Glomerular visceral epithelial cell (primary cell): Measurements from ENCODE around the gene SLC1A4.
A peak's percentile ranks its signal among the peaks of the same experiment; 100 is the strongest.
"Not testable (repeated sequence)": the region's sequence is repeated elsewhere in the genome, so short reads cannot be mapped to it uniquely, and the experiment has no call there.

Source experiments
- DNase-seq: peaks from one replicate; pipeline ENCODE4 v3.0.0-alpha.2; 2016; ENCODE audit errors: extremely low spot score

The SLC1A4 gene

DNA sequence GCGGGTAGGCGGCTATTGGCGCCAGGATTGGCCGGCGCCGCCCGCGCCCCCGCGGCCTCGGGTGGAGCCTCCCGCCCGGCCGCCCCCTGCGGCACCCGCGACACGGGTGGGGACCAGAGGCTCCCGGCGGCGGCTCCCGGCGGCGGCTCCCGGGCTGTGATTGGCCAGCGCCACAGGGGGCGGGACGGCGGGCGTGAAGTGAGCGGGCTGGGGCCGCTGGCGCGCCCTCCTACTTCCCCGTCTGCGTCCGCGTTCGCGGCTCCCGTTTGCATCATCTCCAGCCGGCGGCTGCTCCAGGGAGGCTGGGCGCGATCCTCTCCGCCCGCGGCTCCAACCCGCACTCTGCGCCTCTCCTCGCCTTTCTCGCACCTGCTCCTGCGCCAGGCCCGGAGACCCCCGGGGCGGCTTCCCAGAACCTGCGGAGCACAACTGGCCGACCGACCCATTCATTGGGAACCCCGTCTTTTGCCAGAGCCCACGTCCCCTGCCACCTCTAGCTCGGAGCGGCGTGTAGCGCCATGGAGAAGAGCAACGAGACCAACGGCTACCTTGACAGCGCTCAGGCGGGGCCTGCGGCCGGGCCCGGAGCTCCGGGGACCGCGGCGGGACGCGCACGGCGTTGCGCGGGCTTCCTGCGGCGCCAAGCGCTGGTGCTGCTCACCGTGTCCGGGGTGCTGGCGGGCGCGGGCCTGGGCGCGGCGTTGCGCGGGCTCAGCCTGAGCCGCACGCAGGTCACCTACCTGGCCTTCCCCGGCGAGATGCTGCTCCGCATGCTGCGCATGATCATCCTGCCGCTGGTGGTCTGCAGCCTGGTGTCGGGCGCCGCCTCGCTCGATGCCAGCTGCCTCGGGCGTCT is at the start of gene SLC1A4:
TSS of gene SLC1A4 (plus strand) at position 274 of the 856 bp plus-strand sequence. CDS start at position 519, 245 bp downstream.
- peak; percentile 91 for DNase-seq

DNA sequence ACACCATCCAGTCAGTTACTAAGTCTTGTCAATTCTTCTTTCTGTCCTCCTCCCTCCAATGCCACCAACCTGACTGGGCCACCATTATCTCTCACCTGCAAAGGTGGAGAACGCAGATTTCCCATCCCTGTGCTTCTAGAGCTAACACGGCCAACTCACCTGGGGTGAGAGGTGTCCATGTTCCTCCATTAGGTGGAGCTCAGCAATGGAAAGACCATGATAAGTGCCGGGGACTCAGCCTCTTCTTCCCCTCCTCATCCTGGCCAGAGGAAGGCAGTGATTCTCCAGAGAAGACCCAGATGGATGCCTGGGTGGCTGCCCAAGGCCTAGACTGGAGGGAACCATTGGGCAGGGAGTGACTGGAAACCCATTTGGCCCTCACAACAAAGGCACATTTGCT is 48.1 kb upstream of the SLC1A4 start:
- DNase-seq, result no peak

- DNase-seq, result no peak
Observed at GRCh38 chr2:64941801-64942200, 47.4 kb upstream of the SLC1A4 start.

DNA sequence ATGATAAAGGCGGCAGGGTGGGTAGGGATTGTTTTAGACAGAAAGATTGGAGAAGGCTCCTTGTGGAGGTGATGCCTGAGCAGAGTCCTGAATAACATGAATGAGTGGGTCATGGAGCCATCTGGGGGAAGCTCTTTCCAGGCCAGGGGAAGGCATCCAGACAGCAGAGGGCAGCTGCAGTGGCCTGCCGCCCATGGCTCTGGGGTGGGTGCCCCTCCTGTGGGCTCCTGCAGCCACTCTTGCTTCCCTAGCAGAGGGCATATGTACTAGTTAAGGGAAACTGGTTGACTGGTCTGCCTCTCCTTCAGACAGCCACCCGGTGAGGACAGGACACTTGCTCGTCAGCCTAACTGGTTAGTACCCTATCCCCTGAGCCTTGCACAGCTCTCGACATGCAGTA is 46.5 kb upstream of the SLC1A4 start:
- DNase-seq, result no peak

- DNase-seq, result no peak
Observed at GRCh38 chr2:64943387-64944150, 45.6 kb upstream of the SLC1A4 start.

DNA sequence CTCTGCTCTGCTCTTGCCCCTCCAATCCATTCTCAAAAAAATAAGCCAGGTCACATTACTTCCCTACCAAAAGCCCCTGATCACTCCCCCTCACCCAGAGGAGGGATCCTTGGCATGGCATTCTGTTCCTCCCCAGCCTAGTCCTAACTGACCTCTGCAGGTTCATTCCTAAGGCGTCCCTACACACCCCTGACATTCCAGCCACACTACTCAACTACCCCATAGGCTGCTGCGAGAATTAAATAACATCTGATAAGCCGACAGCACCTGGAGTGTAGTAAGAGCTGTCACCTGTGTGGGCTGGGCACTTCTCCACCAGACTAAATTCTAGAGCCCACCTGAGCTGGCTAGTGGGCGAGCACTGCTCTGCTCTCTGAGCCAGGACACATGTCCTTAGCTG is 44.7 kb upstream of the SLC1A4 start:
- no peak for DNase-seq

GRCh38 chr2:64945973-64946768 is 43.0 kb upstream of the SLC1A4 start:
- peak; percentile 61 for DNase-seq

DNA sequence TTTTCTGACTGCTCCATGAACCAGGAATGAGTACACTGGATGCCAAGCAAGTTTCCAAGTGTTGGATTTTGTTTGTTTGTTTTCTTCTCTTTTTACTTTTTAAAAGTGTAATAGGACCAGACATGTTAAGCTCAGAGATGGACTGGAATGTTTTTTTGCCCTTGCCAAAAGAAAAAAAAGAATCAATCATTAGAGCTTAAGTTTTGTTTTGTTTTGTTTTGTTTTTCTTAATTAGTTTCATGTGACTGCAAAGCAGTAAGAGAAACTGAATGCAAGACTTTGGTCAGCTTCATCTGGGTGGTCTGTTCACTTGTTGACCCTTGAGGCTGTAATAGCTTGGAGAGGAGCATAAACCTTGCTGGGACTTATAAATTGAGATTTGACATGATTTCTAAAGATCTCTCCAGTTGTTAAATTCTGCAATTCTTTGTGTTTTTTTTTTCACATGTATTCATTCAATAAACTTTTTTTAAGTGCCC is 42.4 kb upstream of the SLC1A4 start:
- no peak for DNase-seq

- no peak for DNase-seq
Observed at GRCh38 chr2:64947885-64948284, 41.3 kb upstream of the SLC1A4 start.

DNA sequence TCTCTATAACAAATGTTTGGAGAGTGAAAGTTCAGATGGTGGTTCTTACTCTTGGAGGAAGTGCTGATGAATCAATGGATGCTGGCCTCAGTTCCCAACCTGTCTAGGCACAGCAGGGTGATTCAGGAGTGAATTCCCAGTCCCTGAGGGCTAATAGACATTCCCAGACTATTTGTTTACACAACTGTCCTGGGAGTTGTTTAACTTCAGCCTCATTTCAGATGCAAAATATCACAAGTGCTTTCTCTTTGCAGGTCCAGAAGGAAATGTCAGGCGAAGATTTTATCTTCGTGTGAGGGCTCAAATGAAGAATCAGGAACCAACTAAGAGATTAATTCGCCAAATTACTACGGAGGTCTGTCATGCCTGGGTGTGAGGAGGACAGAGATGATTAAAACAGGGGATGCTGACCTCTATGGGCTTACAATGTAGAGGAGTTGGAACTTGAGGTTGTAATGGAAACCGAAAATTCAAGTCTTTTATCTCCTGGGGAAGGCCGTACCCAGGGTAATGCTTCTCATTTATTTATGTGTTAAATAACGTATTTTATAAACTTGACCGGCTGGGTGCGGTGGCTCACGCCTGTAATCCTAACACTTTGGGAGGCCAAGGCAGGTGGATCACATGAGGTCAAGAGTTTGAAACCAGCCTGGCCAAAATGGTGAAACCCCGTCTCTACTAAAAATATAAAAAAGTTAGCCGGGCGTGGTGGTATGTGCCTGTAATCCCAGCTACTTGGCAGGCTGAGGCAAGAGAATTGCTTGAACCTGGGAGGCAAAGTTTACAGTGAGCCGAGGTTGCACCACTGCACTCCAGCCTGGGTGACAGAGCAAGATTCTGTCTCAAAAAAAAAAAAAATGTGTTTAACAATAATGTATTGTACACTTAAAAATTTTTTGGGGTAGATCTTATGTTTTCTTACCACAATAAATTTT is 38.7 kb upstream of the SLC1A4 start:
- no peak for DNase-seq

GRCh38 chr2:64951306-64951953 is 37.8 kb upstream of the SLC1A4 start:
- no peak for DNase-seq

DNA sequence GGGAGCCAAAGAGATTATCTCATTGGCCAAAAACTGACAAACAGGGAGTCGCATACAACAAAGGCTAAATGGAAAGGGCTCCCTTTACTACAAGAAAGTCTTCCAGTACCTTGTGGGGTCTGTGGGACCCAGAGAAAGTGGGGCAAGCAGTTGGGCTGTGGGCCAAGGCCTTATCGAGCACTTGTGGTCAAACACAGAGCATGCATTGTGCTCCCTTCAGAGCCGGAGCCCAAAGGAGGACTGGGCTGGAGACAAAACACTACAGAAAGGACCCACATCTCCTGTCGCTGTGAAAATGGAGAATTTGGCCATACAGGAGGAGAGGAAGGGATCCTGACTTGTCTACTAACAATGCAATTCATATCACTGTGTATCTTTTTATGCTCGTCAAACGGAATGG is 37.1 kb upstream of the SLC1A4 start:
- DNase-seq, result no peak

- peak; percentile 21 for DNase-seq
Observed at GRCh38 chr2:64952511-64953482, 36.4 kb upstream of the SLC1A4 start.

DNA sequence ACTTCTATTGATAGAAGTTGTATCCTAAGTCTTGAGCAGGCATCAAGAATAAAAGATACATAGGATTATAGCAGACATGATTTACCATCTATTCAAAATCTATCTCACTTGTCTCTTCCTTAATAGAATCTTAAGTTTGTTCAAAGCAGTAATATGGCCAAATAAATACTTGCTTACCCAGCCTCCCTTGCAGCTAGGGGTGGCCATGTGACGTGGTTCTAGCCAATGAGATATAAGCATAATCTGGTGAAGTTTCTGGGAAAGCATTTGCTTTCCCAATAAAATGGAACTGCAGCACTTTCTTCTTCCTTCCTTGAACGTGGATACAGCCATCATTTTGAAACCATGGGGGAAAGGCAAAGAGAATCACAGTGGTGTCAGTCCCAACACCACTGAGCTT is 33.7 kb upstream of the SLC1A4 start:
- no peak for DNase-seq

GRCh38 chr2:64957109-64957903 is 31.9 kb upstream of the SLC1A4 start:
- DNase-seq, result no peak

DNA sequence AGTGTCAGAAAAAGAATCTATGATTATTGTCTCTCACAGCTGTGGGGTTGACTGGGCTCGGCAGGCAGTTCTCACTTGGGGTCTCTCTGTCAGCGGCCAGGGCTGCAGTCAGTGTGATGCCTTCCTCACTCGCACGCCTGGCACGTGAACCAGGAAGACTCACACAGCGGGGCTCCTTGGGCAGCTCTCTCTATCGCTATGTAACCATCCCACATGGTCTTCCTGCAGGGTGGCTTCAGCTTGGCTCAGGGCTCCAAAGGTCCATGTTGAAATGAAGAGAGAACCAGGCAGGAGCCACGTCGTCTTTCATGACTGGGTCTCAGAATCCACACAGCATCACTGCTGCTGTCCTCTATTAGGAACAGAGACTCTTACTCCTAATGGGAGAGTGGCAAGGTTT is 30.6 kb upstream of the SLC1A4 start:
- DNase-seq, result no peak

DNA sequence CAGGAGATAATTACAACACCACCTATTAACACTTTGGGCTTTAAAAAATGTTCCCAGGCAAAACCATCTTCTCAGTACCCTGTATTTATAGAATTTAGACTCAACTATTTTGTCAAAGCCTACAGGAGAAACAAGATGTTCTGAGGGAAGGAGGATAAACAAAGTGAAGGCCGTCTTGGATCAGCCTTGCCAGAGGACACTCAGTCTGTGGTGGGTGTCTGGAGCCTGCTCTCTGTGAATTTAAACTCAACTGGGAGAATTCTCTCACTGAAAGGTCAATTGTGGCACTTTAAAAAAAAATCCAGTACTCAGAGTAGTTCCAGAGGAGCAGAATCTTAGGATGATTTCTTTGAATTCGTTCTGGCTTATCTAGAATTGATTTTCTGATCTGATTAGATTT is 28.4 kb upstream of the SLC1A4 start:
- no peak for DNase-seq

GRCh38 chr2:64963138-64963537 is 26.1 kb upstream of the SLC1A4 start:
- not testable (repeated sequence) for DNase-seq
